ENCODE data around the gene ATP9B. TPM values are rescaled to one million over a fixed set of nuclear protein-coding genes. Genes with fewer than 3 reads are reported as not detected.

The ATP9B gene
- total RNA-seq, 2 donors from 2014 or later, result 29.1 to 38.1 TPM

GRCh38 chr18:79195716-79196683 is 126.8 kb downstream of the ATP9B start:
- no peak for TF ChIP-seq CTCF (conservative IDR thresholded peaks at IDR 0.05)
- H3K36me3 ChIP-seq (ENCODE audit: control insufficient read depth, insufficient read depth, low read length), result no peaks in the 10 kb centered on the region
- H3K9me3 ChIP-seq (ENCODE audit: control insufficient read depth, low read length), result no peaks in the 10 kb centered on the region
- H3K4me1 Mint-ChIP-seq, result no peaks in the 10 kb centered on the region
- H3K27me3 Mint-ChIP-seq (ENCODE audit: insufficient read depth), result no peaks in the 10 kb centered on the region
- peaks cover 6% of the 10 kb centered on the region for H3K9me3 Mint-ChIP-seq
- no peak overlapping the region for H3K9ac ChIP-seq (ENCODE audit: extremely low read depth, low read length, poor library complexity, severe bottlenecking)
- 93 to 94% methylated on average over 7 to 10 of the region's 10 CpGs for WGBS, 2 experiments (ENCODE audit: insufficient coverage in 1 of 2, insufficient read length in 1 of 2)
- no peak for DNase-seq
- no peak overlapping the region for H3K27ac Mint-ChIP-seq
- peaks cover 20% of the 10 kb centered on the region for H3K36me3 Mint-ChIP-seq (ENCODE audit: low read depth)
- H3K27ac ChIP-seq (ENCODE audit: low read depth, low read length), result no peak overlapping the region
- H3K4me3 ChIP-seq (ENCODE audit: low read length), result no peak overlapping the region
- H3K27me3 ChIP-seq (ENCODE audit: control insufficient read depth, insufficient read depth, low read length, poor library complexity, severe bottlenecking), result no peaks in the 10 kb centered on the region
- H3K4me1 ChIP-seq (ENCODE audit: control insufficient read depth, insufficient read depth, low read length), result no peaks in the 10 kb centered on the region
- no peak overlapping the region for H3K4me3 Mint-ChIP-seq

DNA sequence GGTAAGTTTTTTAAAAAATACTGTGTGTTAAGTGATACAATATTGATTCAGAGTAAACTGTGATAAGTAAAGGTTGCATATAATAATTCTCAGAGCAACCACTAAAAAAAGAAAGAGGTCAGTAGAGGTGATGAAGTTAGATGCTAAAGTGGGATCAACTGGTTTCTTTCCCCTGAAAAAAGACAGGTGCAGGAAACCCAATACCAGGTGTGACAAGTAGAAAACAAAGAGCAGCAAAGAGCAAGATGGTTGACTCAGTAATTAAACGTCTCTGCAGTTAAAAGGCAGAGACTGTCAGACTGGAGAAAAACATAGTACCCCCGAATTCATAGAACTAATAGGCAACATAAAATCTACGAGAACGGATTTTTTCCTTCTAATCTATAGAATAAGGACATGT is 128.3 kb downstream of the ATP9B start:
- no peaks in the 10 kb centered on the region for H3K4me1 ChIP-seq (ENCODE audit: control insufficient read depth, insufficient read depth, low read length)
- no peaks in the 10 kb centered on the region for H3K9me3 ChIP-seq (ENCODE audit: control insufficient read depth, low read length)
- no peak for TF ChIP-seq CTCF (conservative IDR thresholded peaks at IDR 0.05)
- H3K27me3 Mint-ChIP-seq (ENCODE audit: insufficient read depth), result no peaks in the 10 kb centered on the region
- H3K36me3 ChIP-seq (ENCODE audit: control insufficient read depth, insufficient read depth, low read length), result no peaks in the 10 kb centered on the region
- 88 to 100% methylated on average over 1 to 2 of the region's 4 CpGs for WGBS, 2 experiments (ENCODE audit: insufficient coverage in 1 of 2, insufficient read length in 1 of 2)
- no peak overlapping the region for H3K27ac Mint-ChIP-seq
- peaks cover 6% of the 10 kb centered on the region for H3K9me3 Mint-ChIP-seq
- H3K4me3 Mint-ChIP-seq, result no peak overlapping the region
- no peak overlapping the region for H3K9ac ChIP-seq (ENCODE audit: extremely low read depth, low read length, poor library complexity, severe bottlenecking)
- no peaks in the 10 kb centered on the region for H3K4me1 Mint-ChIP-seq
- DNase-seq, result no peak
- H3K27me3 ChIP-seq (ENCODE audit: control insufficient read depth, insufficient read depth, low read length, poor library complexity, severe bottlenecking), result no peaks in the 10 kb centered on the region
- peaks cover 20% of the 10 kb centered on the region for H3K36me3 Mint-ChIP-seq (ENCODE audit: low read depth)
- H3K4me3 ChIP-seq (ENCODE audit: low read length), result no peak overlapping the region
- H3K27ac ChIP-seq (ENCODE audit: low read depth, low read length), result no peak overlapping the region

DNA sequence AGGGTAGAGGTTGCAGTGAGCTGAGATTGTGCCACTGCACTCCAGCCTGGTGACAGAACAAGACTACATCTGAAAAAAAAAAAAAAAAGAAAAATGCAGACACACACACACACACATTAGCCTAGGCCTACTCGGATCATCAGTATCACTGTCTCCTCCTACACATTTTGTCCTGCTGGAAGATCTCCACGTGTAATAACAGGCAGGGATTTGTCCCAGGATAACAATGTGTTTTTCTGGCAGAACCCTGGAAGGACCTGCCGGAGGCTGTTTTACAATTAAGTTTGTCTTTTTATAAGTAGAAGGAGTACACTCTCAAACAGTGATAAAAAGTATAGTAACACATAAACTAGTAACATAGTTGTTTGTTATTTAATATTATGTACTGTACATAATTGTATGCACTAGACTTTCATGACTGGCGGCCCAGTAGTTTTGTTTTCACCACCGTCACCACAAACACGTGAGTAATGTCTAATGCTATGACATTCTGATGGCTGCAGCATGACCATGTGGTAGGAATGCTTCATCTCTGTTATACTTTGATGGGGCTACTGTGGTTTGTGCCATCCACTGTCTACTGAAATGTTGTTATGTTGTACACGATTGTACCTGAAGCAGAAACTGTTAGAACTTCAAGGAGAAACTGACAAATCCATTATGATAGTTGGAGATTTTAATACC is 130.6 kb downstream of the ATP9B start:
- 71 to 92% methylated on average over 1 to 6 of the region's 7 CpGs for WGBS, 2 experiments (ENCODE audit: insufficient coverage in 1 of 2, insufficient read length in 1 of 2)
- no peaks in the 10 kb centered on the region for H3K4me1 Mint-ChIP-seq
- no peak overlapping the region for H3K4me3 Mint-ChIP-seq
- peaks cover 6% of the 10 kb centered on the region for H3K9me3 Mint-ChIP-seq
- H3K9me3 ChIP-seq (ENCODE audit: control insufficient read depth, low read length), result no peaks in the 10 kb centered on the region
- H3K4me3 ChIP-seq (ENCODE audit: low read length), result no peak overlapping the region
- DNase-seq, result no peak
- H3K27me3 Mint-ChIP-seq (ENCODE audit: insufficient read depth), result no peaks in the 10 kb centered on the region
- H3K27ac Mint-ChIP-seq, result no peak overlapping the region
- TF ChIP-seq CTCF (conservative IDR thresholded peaks at IDR 0.05), result no peak
- no peaks in the 10 kb centered on the region for H3K36me3 ChIP-seq (ENCODE audit: control insufficient read depth, insufficient read depth, low read length)
- no peak overlapping the region for H3K9ac ChIP-seq (ENCODE audit: extremely low read depth, low read length, poor library complexity, severe bottlenecking)
- H3K36me3 Mint-ChIP-seq (ENCODE audit: low read depth), result peaks cover 17% of the 10 kb centered on the region
- H3K4me1 ChIP-seq (ENCODE audit: control insufficient read depth, insufficient read depth, low read length), result no peaks in the 10 kb centered on the region
- H3K27me3 ChIP-seq (ENCODE audit: control insufficient read depth, insufficient read depth, low read length, poor library complexity, severe bottlenecking), result no peaks in the 10 kb centered on the region
- no peak overlapping the region for H3K27ac ChIP-seq (ENCODE audit: low read depth, low read length)

Measured in endodermal cell (in vitro differentiated cells).